B cell (primary cell): ENCODE data around the gene THYN1. TPM values are rescaled to one million over a fixed set of nuclear protein-coding genes. Genes with fewer than 3 reads are reported as not detected.

Experiments used
- ATAC-seq: fragments of 200-7000 bp; cut with Tn5 transposase; one replicate; pipeline ENCODE4 v1.10.0; 2021; ENCODE audit warnings: low read depth, mild to moderate bottlenecking, moderate number of reproducible peaks, moderate library complexity
- CTCF ChIA-PET: fragments of 350-600 bp; sonication (Branson Sonifier 250); formaldehyde crosslinking; loops from one replicate; lab custom pipeline; 2021; ENCODE audit warnings: antibody characterized with exemption, inconsistent platforms; lab: Charles Lee
- POLR2A ChIA-PET: fragments of 350-600 bp; sonication (Branson Sonifier 250); formaldehyde crosslinking; loops from one replicate; lab custom pipeline; 2021; ENCODE audit warnings: antibody characterized with exemption; lab: Charles Lee
- DNase-seq: peaks from one replicate; pipeline ENCODE4 v3.0.0; 2013
- H2AFZ ChIP-seq: 2 replicates; pipeline ENCODE4 v1.6.1; 2012; ENCODE audit warnings: mild to moderate bottlenecking, low read depth, low read length; ENCODE audit not compliant: insufficient read depth, poor library complexity, severe bottlenecking
- H3K27ac ChIP-seq, 2 donors: 1 replicate in 1 of 2; 2 replicates in 1 of 2; pipeline ENCODE4 v1.5.1; 2012 to 2013; ENCODE audit warnings: low read length in 2 of 2, mild to moderate bottlenecking in 2 of 2, moderate library complexity in 1 of 2
- H3K27me3 ChIP-seq, 4 experiments: fragments of 200-600 bp in 1 of 4; sonication (generic) in 1 of 4; replicated peaks in 1 of 4; 1 replicate in 2 of 4; 2 replicates in 2 of 4; pipeline versions ENCODE4 v1.6.1 to v1.7.0; 2013 to 2016; ENCODE audit warnings: low read length in 3 of 4, mild to moderate bottlenecking in 2 of 4, mixed read lengths in 1 of 4, moderate library complexity in 1 of 4; ENCODE audit not compliant: insufficient read depth in 4 of 4, control insufficient read depth in 3 of 4; ENCODE audit errors: control extremely low read depth in 1 of 4
- H3K36me3 ChIP-seq, 2 experiments: replicated peaks in 1 of 2; 1 replicate in 1 of 2; 2 replicates in 1 of 2; pipeline versions ENCODE4 v1.6.1 to v1.7.1; 2013; ENCODE audit warnings: low read length in 1 of 2; ENCODE audit not compliant: insufficient read depth in 2 of 2, control insufficient read depth in 1 of 2; ENCODE audit errors: control extremely low read depth in 1 of 2, extremely low read depth in 1 of 2
- H3K4me1 ChIP-seq, 2 donors: fragments of 200-600 bp in 1 of 2; sonication (generic) in 1 of 2; 1 replicate in 1 of 2; 2 replicates in 1 of 2; pipeline versions ENCODE4 v1.5.1 to v1.6.1; 2013 to 2017; ENCODE audit warnings: low read length in 2 of 2; ENCODE audit not compliant: control insufficient read depth in 2 of 2, insufficient read depth in 2 of 2
- H3K4me2 ChIP-seq: replicated peaks from 2 replicates; pipeline ENCODE3; 2012; ENCODE audit warnings: mild to moderate bottlenecking, low read depth, low read length; ENCODE audit not compliant: poor library complexity, severe bottlenecking
- H3K4me3 ChIP-seq, 5 experiments: fragments of 200-600 bp in 1 of 5; sonication (generic) in 1 of 5; 1 replicate in 3 of 5; 2 replicates in 2 of 5; pipeline versions ENCODE4 v1.5.1 to v1.7.0; 2011 to 2016; ENCODE audit warnings: low read length in 4 of 5, mild to moderate bottlenecking in 4 of 5, low read depth in 2 of 5, control low read depth in 1 of 5, moderate library complexity in 1 of 5; ENCODE audit not compliant: insufficient read depth in 1 of 5; ENCODE audit errors: control extremely low read depth in 1 of 5, extremely low read depth in 1 of 5
- H3K79me2 ChIP-seq: fragments of 200-600 bp; sonication (generic); one replicate; pipeline ENCODE4 v1.6.0; 2016; ENCODE audit warnings: low read length; ENCODE audit not compliant: control insufficient read depth, insufficient read depth
- H3K9ac ChIP-seq: fragments of 200-600 bp; sonication (generic); 2 replicates; pipeline ENCODE4 v1.6.1; 2017; ENCODE audit warnings: mild to moderate bottlenecking, low read length, moderate library complexity
- H3K9me3 ChIP-seq, 3 donors: one replicate each; pipeline versions ENCODE4 v1.6.1 to v1.7.1; 2013; ENCODE audit warnings: low read length in 2 of 3; ENCODE audit not compliant: control insufficient read depth in 2 of 3, insufficient read depth in 1 of 3; ENCODE audit errors: control extremely low read depth in 1 of 3
- H4K20me1 ChIP-seq: 2 replicates; pipeline ENCODE4 v1.6.0; 2012; ENCODE audit warnings: mild to moderate bottlenecking, low read length; ENCODE audit not compliant: insufficient read depth, control insufficient read depth, poor library complexity, severe bottlenecking
- H3K27ac Mint-ChIP-seq: one replicate; pipeline ENCODE4 v1.8.0; 2021; ENCODE audit warnings: mixed read lengths
- H3K27me3 Mint-ChIP-seq: one replicate; pipeline ENCODE4 v1.8.0; 2021; ENCODE audit warnings: mixed read lengths
- H3K4me1 Mint-ChIP-seq: one replicate; pipeline ENCODE4 v1.8.0; 2021; ENCODE audit warnings: mixed read lengths
- H3K4me3 Mint-ChIP-seq: one replicate; pipeline ENCODE4 v1.8.0; 2021; ENCODE audit warnings: mixed read lengths
- H3K9me3 Mint-ChIP-seq: one replicate; pipeline ENCODE4 v1.8.0; 2022; ENCODE audit warnings: mixed read lengths; ENCODE audit not compliant: insufficient read depth
- CTCF ChIP-seq: fragments of 200-600 bp; IDR thresholded peaks from one replicate; pipeline ENCODE4 v1.8.0; 2022; ENCODE audit warnings: antibody characterized with exemption, mild to moderate bottlenecking
- EZH2 ChIP-seq: IDR thresholded peaks from 2 replicates; pipeline ENCODE4 v1.6.1; 2012; ENCODE audit warnings: borderline replicate concordance, low read depth, mild to moderate bottlenecking, moderate library complexity, low read length; ENCODE audit not compliant: insufficient read depth, poor library complexity, severe bottlenecking
- WGBS: methylation state at CpG from one replicate; pipeline ENCODE4 v1.1.5; 2013; ENCODE audit warnings: missing lambda C conversion rate; ENCODE audit not compliant: insufficient coverage; 5-methylcytosine and 5-hydroxymethylcytosine counted together
- intact Hi-C: fragments of 100-400 bp; cut with micrococcal nuclease; formaldehyde crosslinking; loops from one replicate; pipeline ENCODE4 v1.10.0; 2022
- polyA plus RNA-seq: library from polyadenylated mRNA; depleted of rRNA; stranded (reverse); fragments of >200 nt; gene quantifications from 2 replicates; pipeline ENCODE4 v1.2.3, GENCODE V29; 2012
- total RNA-seq, 2 donors: library from RNA; stranded (reverse); fragments of 120-200 nt in 1 of 2; gene quantifications; 1 replicate in 1 of 2; 2 replicates in 1 of 2; pipeline versions ENCODE4 v1.2.3 to v1.2.4, GENCODE V29; 2013 to 2022

The THYN1 gene
- total and polyA plus RNA-seq, 2 donors (not counting 1 experiment from before 2014, with no cell fraction given): 36.3 to 38.4 TPM

GRCh38 chr11:134237557-134237922, 15.6 kb downstream of the THYN1 start:
- ATAC-seq (no peak), DNase-seq (no peak)
- Mint-ChIP-seq H3K4me3 (no peak overlapping the region), H3K9me3 (no peaks in the 10 kb centered on the region), H3K27me3 (no peaks in the 10 kb centered on the region), H3K4me1 (peaks cover 1% of the 10 kb centered on the region), H3K27ac (no peak overlapping the region)
- no peak for TF ChIP-seq CTCF
- no peak for TF ChIP-seq EZH2
- CTCF ChIA-PET: interaction anchor here (0.6 to 1.2 kb wide), 2 partner anchors 16 to 30 kb away, joined by 3 to 5 read pairs; partner anchors contain the start of genes ACAD8 and THYN1
- H3K4me3 ChIP-seq: no peak overlapping the region
- POLR2A ChIA-PET: no interaction called here
- peaks cover 0 to 3% (median 0%) of the 10 kb centered on the region in 4 experiments for H3K27me3 ChIP-seq
- H3K4me1 ChIP-seq: peaks cover under 1 to 2% of the 10 kb centered on the region in 2 donors
- no peaks in the 10 kb centered on the region for H3K36me3 ChIP-seq
- H3K9ac ChIP-seq: no peak overlapping the region
- intact Hi-C loops: no loop called here
- no peak overlapping the region for H3K27ac ChIP-seq
- H3K4me2 ChIP-seq: no peak overlapping the region
- peaks cover 14% of the 10 kb centered on the region for H4K20me1 ChIP-seq
- peaks cover 4% of the 10 kb centered on the region for H3K79me2 ChIP-seq
- H2AFZ ChIP-seq: no peak overlapping the region
- WGBS: 97% methylated on average over 11 of the region's 11 CpGs
- H3K9me3 ChIP-seq: no peaks in the 10 kb centered on the region

DNA sequence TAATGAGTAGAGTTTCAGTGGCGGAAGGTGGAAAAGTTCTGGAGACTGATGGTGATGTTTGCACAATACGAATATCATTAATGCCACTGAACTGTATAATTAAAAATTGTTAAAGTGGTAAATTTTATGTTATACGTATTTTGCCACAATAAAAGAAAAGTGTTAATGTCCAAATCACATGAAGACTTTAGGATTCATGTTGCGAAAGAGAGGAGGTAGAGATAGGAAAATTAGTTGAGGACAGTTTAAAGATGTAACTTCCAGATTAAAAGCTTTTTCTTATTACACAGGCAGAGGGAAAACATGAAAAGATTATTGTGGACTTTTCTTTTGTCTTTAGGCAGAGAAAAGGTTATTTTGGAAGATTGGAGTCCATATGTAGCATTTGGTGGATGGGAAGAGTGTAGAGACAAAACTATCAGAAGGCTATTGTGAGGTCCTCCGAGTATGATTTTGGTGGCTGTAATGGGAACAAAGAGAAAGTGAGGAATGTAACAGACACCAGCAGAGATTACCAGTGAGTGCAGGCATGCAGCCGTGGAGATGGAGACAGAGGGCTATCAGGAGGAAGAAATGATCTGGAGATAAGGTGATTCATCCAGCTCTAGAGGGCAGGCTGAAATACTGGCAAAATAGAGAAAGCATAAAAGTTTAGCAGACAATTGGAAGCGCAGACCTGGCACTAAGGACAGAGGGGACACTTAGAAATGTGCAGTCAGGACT, 16.2 kb downstream of the THYN1 start:
- 96% methylated on average over 3 of the region's 7 CpGs for WGBS
- H3K36me3 ChIP-seq: no peaks in the 10 kb centered on the region
- ChIA-PET CTCF (interaction anchor here (1.2 kb wide), 1 partner anchor 16 kb away, joined by 5 read pairs; the partner anchor contains the start of genes ACAD8 and THYN1), POLR2A (no interaction called here)
- H3K4me2 ChIP-seq: no peak overlapping the region
- intact Hi-C loops: no loop called here
- H4K20me1 ChIP-seq: peaks cover 20% of the 10 kb centered on the region
- TF ChIP-seq EZH2: no peak
- no peak for TF ChIP-seq CTCF
- Mint-ChIP-seq H3K4me1 (peaks cover 7% of the 10 kb centered on the region), H3K27ac (no peak overlapping the region), H3K4me3 (no peak overlapping the region), H3K9me3 (no peaks in the 10 kb centered on the region), H3K27me3 (no peaks in the 10 kb centered on the region)
- H3K4me3 ChIP-seq: no peak overlapping the region
- H3K9me3 ChIP-seq: no peaks in the 10 kb centered on the region
- ATAC-seq: no peak
- no peak for DNase-seq
- H3K9ac ChIP-seq: no peak overlapping the region
- H3K79me2 ChIP-seq: peaks cover 4% of the 10 kb centered on the region
- peaks cover 6 to 8% of the 10 kb centered on the region in 2 donors for H3K4me1 ChIP-seq
- H2AFZ ChIP-seq: no peak overlapping the region
- peaks cover 0 to 8% (median 0%) of the 10 kb centered on the region in 4 experiments for H3K27me3 ChIP-seq
- H3K27ac ChIP-seq: no peak overlapping the region
